Measurements from ENCODE around the gene RALGPS1.

Gene RALGPS1

GRCh38 chr9:127055745-127056402, 141.3 kb downstream of the RALGPS1 start:
- no peak for DNase-seq

GRCh38 chr9:127056446-127056845, 141.9 kb downstream of the RALGPS1 start:
- no peak for DNase-seq

GRCh38 chr9:127058011-127058644, 143.5 kb downstream of the RALGPS1 start:
- DNase-seq: no peak

- DNase-seq: peak; percentile 85
These were observed 144.1 kb downstream of the RALGPS1 start for GRCh38 chr9:127058645-127059021.

- DNase-seq: no peak
These were observed 144.4 kb downstream of the RALGPS1 start for GRCh38 chr9:127059030-127059429.

- no peak for DNase-seq
These were observed 145.3 kb downstream of the RALGPS1 start for GRCh38 chr9:127059765-127060361.

GRCh38 chr9:127061411-127061810, 146.8 kb downstream of the RALGPS1 start:
- DNase-seq: no peak

GRCh38 chr9:127064335-127064734, 149.8 kb downstream of the RALGPS1 start:
- no peak for DNase-seq

GRCh38 chr9:127065592-127065991, 151.0 kb downstream of the RALGPS1 start:
- peak; percentile 72 for DNase-seq

- peak; percentile 68 for DNase-seq
These were observed 151.7 kb downstream of the RALGPS1 start for GRCh38 chr9:127066060-127066850.

GRCh38 chr9:127066851-127067136, 152.2 kb downstream of the RALGPS1 start:
- no peak for DNase-seq

GRCh38 chr9:127067603-127068220, 153.1 kb downstream of the RALGPS1 start:
- no peak for DNase-seq

GRCh38 chr9:127074561-127075548, 160.3 kb downstream of the RALGPS1 start:
- no peak for DNase-seq

- DNase-seq: no peak
These were observed 161.2 kb downstream of the RALGPS1 start for GRCh38 chr9:127075624-127076372.

GRCh38 chr9:127076860-127077643, 162.5 kb downstream of the RALGPS1 start:
- DNase-seq: no peak

- DNase-seq: no peak
These were observed 163.0 kb downstream of the RALGPS1 start for GRCh38 chr9:127077644-127077946.

- no peak for DNase-seq
These were observed 163.8 kb downstream of the RALGPS1 start for GRCh38 chr9:127078336-127078735.

- no peak for DNase-seq
These were observed 164.4 kb downstream of the RALGPS1 start for GRCh38 chr9:127078988-127079387.

GRCh38 chr9:127079446-127080140, 165.0 kb downstream of the RALGPS1 start:
- DNase-seq: no peak

All from fibroblast of skin of right biceps (primary cell).